Kidney epithelial cell (primary cell): ENCODE measurements around the gene FADS2. TPM values are rescaled to one million over a fixed set of nuclear protein-coding genes. Genes with fewer than 3 reads are reported as not detected.

ENCODE experiments used
- DNase-seq: peaks from one replicate; pipeline ENCODE4 v3.0.0-alpha.2; 2010; ENCODE audit warnings: low read depth
- H3K27me3 ChIP-seq: 2 replicates; pipeline ENCODE4 v1.6.0; 2011; ENCODE audit warnings: low read length; ENCODE audit not compliant: control insufficient read depth, insufficient read depth
- H3K36me3 ChIP-seq: 2 replicates; pipeline ENCODE4 v1.5.1; 2011; ENCODE audit warnings: low read length; ENCODE audit not compliant: control insufficient read depth, insufficient read depth
- H3K4me3 ChIP-seq: 2 replicates; pipeline ENCODE4 v1.5.1; 2011; ENCODE audit warnings: low read depth, mild to moderate bottlenecking, control low read depth, low read length
- CTCF ChIP-seq: IDR thresholded peaks from 2 replicates; pipeline ENCODE4 v1.5.1; 2011; ENCODE audit warnings: mild to moderate bottlenecking, moderate library complexity, low read length, control low read depth, inconsistent platforms; ENCODE audit not compliant: insufficient read depth, poor library complexity, severe bottlenecking
- total RNA-seq: library from RNA; depleted of rRNA; stranded (reverse); fragments of >200 nt; gene quantifications from 2 replicates; pipeline ENCODE4 v1.2.3, GENCODE V29; 2015

Gene FADS2
- total RNA-seq, 1 donor from 2014 or later = 235 TPM

GRCh38 chr11:61841636-61842527 lies 13.8 kb downstream of the FADS2 start:
- peaks cover 10% of the 10 kb centered on the region for H3K36me3 ChIP-seq
- no peak for TF ChIP-seq CTCF

GRCh38 chr11:61842528-61842820 lies 14.4 kb downstream of the FADS2 start:
- Histone ChIP-seq H3K27me3 (no peaks in the 10 kb centered on the region), H3K4me3 (no peak overlapping the region), H3K36me3 (peaks cover 10% of the 10 kb centered on the region)
- no peak for DNase-seq
- no peak for TF ChIP-seq CTCF

More at GRCh38 chr11:61841636-61842527, 13.8 kb downstream of the FADS2 start:
- H3K4me3 ChIP-seq = no peak overlapping the region
- H3K27me3 ChIP-seq = no peaks in the 10 kb centered on the region
- DNase-seq = no peak

GRCh38 chr11:61844909-61845565 lies 16.9 kb downstream of the FADS2 start:
- TF ChIP-seq CTCF = no peak
- Histone ChIP-seq H3K4me3 (no peak overlapping the region), H3K27me3 (no peaks in the 10 kb centered on the region), H3K36me3 (peaks cover 20% of the 10 kb centered on the region)
- DNase-seq = no peak

- no peak for TF ChIP-seq CTCF
- no peak overlapping the region for H3K4me3 ChIP-seq
- H3K36me3 ChIP-seq = peaks cover 12% of the 10 kb centered on the region
- no peak for DNase-seq
- H3K27me3 ChIP-seq = no peaks in the 10 kb centered on the region
Measured at GRCh38 chr11:61846362-61847020, 18.4 kb downstream of the FADS2 start.

GRCh38 chr11:61847914-61848581 lies 19.9 kb downstream of the FADS2 start:
- H3K27me3 ChIP-seq = no peaks in the 10 kb centered on the region
- TF ChIP-seq CTCF = no peak
- no peak for DNase-seq
- peaks cover 10% of the 10 kb centered on the region for H3K36me3 ChIP-seq
- no peak overlapping the region for H3K4me3 ChIP-seq
